ENCODE data around the gene NDUFAF2. TPM values are rescaled to one million over a fixed set of nuclear protein-coding genes. Genes with fewer than 3 reads are reported as not detected.
A peak's percentile ranks its signal among the peaks of the same experiment; 100 is the strongest.
"Not testable (repeated sequence)": the region's sequence is repeated elsewhere in the genome, so short reads cannot be mapped to it uniquely, and the experiment has no call there.

NDUFAF2 gene
- total RNA-seq, 2 donors from 2014 or later, result 18.4 to 30.5 TPM

DNA sequence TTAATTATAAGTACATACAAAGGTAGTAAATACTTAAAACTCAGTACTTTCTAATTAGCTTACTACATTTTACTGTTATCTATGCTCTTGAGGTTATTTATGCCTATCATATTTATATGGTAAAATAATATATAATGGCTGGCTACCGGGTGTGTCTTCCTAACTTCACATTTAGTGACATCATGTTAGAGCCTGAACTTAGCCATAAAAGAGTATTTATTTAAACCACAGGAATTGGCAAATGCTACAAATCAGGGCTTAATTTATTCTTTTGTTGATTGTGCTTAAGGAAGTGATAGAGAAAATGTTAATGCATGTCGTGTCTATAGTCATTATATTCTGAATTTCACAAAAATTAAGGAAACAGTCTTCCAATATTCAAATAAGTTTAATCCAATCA is 73.1 kb downstream of the NDUFAF2 start:
- DNase-seq (ENCODE audit: low spot score in 2 of 2) (no peak), ATAC-seq (no peak)
- no peak overlapping the region for H3K27ac Mint-ChIP-seq

DNA sequence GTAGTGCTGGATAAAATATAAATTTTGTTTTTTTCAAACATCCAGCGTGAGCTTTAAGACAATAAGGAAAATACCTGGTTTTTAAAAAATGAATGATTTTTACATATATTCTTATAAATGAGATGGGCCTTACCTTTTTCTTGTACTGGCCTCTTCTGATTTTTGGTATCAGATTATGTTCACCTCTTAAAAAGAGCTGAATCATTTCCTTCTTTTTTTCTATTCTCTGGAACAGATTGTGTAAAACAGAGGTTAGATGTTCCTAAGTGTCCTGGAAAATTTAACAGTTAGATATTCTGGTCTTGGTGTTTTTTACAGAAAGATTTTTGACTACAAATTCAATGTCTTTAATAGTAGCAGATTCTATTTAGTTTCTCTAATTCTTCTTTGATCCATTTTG is 74.6 kb downstream of the NDUFAF2 start:
- no peak for DNase-seq (ENCODE audit: low spot score in 2 of 2)
- no peak overlapping the region for H3K27ac Mint-ChIP-seq
- peaks cover 0 to 7% of the 10 kb centered on the region in 2 donors for H3K36me3 Mint-ChIP-seq
- H3K9me3 Mint-ChIP-seq, result peaks cover 5% of the 10 kb centered on the region in 2 donors
- ATAC-seq, result no peak

More for the DNA sequence above, 73.1 kb downstream of the NDUFAF2 start:
- peaks cover 0 to 7% of the 10 kb centered on the region in 2 donors for H3K36me3 Mint-ChIP-seq
- H3K9me3 Mint-ChIP-seq, result peaks cover 5% of the 10 kb centered on the region in 2 donors

DNA sequence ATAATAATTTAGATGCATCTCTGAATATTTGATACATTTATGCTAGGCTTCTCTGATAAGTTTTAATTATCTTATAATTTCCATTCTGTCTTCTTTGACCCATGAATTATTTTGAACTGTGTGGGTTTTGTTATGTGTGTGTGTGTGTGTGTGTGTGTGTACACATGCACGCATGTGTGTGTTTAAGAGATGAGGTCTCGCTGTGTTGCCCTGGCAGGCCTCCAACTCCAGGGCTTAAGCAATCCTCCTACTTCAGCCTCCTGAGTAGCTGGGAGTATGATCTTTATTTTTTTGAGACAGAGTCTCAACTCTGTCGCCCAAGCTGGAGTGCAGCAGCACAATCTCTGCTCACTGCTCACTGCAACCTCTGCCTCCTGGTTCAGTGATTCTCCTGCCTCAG is 75.4 kb downstream of the NDUFAF2 start:
- H3K9me3 Mint-ChIP-seq, result peaks cover 5% of the 10 kb centered on the region in 2 donors
- DNase-seq (ENCODE audit: low spot score in 2 of 2) (no peak), ATAC-seq (no peak)
- peaks cover 0 to 7% of the 10 kb centered on the region in 2 donors for H3K36me3 Mint-ChIP-seq
- no peak overlapping the region for H3K27ac Mint-ChIP-seq

DNA sequence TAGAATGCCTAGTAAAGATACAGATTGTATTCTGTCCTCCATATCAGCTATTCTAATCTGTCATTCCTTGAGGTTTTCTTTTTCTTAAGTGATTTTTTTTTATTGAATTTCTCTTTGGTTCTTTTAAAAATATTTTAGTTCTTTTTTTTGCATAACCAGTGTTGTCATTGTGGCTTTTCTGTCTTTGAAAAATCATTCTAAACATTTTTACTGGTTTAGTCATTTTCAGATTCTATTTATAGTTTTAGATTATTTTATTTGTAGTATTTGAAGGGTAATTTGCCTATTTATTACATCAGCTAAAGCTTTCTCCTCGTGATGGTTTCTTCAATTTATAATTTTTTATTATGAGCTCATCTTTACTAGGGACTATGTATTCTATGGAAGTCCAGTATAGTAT is 78.1 kb downstream of the NDUFAF2 start:
- peaks cover 5% of the 10 kb centered on the region in 2 donors for H3K9me3 Mint-ChIP-seq
- ATAC-seq (no peak), DNase-seq (ENCODE audit: low spot score in 2 of 2) (no peak)
- H3K27ac Mint-ChIP-seq, result no peak overlapping the region
- H3K36me3 Mint-ChIP-seq, result peaks cover 0 to 7% of the 10 kb centered on the region in 2 donors

DNA sequence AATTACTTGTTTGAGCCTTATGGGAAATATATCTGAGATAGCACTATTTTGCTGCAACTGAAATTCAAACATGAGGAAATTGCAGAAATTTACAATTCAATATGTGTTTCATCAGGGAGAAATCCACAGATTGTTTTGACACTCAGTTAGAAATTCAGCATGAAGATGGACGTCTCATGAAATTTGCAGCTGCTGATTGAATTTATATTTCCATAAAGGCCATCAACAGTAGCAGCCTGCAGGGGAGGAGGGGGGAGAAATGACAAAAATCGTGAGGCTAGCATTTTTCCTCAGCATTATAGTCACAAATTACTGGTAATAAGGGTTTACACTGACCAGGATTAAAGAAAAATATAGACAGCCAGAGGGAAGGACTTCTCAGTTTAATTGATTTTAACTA is 81.0 kb downstream of the NDUFAF2 start:
- H3K27ac Mint-ChIP-seq, result no peak overlapping the region
- no peak for ATAC-seq
- peaks cover 0 to 7% of the 10 kb centered on the region in 2 donors for H3K36me3 Mint-ChIP-seq
- H3K9me3 Mint-ChIP-seq, result peaks cover 5% of the 10 kb centered on the region in 2 donors
- DNase-seq (ENCODE audit: low spot score in 2 of 2), result no peak

DNA sequence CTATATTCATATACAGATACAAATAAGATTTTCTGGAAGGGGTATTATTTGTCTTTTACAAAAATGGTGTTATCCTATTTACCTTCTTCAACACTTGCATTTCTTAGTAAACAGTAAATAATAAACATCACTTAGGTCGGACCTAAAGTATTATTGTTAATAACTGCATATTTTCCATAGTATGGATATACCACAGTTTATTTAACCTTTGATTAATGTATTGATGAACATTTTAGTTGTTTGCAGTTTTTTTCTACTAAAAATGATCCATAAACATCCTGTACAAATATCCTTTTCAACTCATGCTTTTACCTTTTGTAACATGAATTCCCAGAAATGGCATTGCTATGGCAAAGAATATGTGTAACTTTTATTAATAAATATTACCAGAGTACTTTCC is 83.4 kb downstream of the NDUFAF2 start:
- no peak overlapping the region for H3K27ac Mint-ChIP-seq
- ATAC-seq, result no peak
- no peak for DNase-seq (ENCODE audit: low spot score in 2 of 2)
- no peaks in the 10 kb centered on the region for H3K36me3 Mint-ChIP-seq
- peaks cover 3 to 4% of the 10 kb centered on the region in 2 donors for H3K9me3 Mint-ChIP-seq

DNA sequence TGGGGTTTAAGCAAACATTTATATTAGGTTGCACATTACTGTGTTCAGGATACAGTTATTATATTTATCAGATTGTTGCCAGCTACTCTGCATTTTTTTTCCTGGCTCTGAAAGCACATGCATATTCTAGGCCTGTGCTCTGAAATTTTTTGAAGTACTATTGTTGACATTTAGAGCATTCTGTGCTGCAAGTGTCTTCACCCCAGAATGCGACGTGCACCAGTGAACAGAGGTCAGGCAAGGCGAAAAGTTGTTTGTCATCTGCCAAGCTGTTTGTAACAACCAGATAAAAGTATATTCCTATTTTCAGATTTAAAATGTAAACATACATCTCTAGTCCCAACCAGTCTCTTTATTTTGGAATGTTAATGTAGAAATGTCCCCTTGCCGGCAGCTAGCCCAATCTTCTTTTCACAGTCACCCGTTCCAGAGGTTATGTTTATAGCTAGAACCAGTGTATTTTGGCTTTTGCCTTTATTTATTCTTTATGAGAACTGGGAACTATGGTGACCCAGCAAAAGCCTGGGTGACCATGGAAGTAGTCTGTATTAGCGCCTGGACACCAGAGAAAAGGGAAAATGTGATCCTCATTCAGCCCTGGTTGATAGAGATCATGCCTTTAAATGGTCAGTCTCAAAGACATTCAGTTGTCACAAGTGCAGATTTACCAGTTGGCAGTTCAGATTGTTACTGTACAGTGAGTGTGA is 84.6 kb downstream of the NDUFAF2 start:
- ATAC-seq, result no peak
- Mint-ChIP-seq H3K9me3 (peaks cover 3 to 4% of the 10 kb centered on the region in 2 donors), H3K36me3 (no peaks in the 10 kb centered on the region)

DNA sequence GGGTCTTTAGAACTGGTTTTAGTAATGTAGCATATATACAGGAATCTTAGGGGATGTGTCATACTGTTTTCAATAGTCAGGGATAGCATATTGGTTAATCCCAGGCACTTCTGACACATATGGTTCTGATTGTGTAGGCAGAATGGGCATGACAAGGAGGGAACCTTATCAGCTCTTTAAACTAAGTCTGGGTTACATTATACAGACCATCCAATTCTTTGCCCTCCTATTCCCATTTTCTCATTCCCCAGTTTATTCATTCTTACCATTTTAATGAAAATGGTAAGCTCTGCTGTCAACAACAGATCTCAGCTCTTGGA is 85.1 kb downstream of the NDUFAF2 start:
- Mint-ChIP-seq H3K36me3 (no peaks in the 10 kb centered on the region), H3K27ac (no peak overlapping the region), H3K9me3 (peaks cover 3 to 4% of the 10 kb centered on the region in 2 donors)
- ATAC-seq (no peak), DNase-seq (ENCODE audit: low spot score in 2 of 2) (no peak)

More for the DNA sequence above, 84.6 kb downstream of the NDUFAF2 start:
- H3K27ac Mint-ChIP-seq, result no peak overlapping the region
- no peak for DNase-seq (ENCODE audit: low spot score in 2 of 2)

DNA sequence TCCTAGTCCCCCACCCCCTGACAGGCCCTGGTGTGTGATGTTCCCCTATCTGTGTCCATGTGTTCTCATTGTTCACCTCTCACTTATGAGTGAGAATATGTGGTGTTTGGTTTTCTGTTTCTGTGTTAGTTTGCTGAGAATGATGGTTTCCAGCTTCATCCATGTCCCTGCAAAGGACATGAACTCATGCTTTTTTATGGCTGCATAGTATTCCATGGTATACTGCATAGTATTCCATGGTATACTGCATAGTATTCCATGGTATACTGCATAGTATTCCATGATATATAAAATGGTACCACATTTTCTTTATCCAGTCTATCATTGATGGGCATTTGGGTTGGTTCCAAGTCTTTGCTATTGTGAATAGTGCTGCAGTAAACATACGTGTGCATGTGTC is 86.3 kb downstream of the NDUFAF2 start:
- not testable (repeated sequence) for ATAC-seq

DNA sequence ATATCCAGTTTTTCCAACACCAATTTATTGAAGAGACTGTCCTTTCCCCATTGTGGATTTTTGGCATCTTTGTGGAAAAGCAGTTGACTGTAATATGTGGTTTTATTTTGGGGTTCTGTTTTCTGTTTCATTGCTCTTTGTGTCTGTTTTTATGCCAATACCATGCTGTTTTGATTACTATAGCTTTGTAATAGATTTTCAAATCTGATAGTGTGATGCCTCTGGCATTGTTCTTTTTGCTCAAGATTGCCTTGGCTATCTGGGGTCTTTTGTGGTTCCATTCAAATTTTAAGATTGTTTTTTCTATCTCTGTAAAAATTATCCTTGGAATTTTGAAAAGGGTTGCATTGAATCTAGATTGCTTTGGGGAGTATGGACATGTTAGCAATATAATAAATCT is 99.5 kb downstream of the NDUFAF2 start:
- no peaks in the 10 kb centered on the region for H3K9me3 Mint-ChIP-seq
- DNase-seq (ENCODE audit: low spot score in 2 of 2), result no peak

More for the DNA sequence above, 86.3 kb downstream of the NDUFAF2 start:
- not testable (repeated sequence) for H3K27ac Mint-ChIP-seq; H3K36me3 Mint-ChIP-seq; DNase-seq (ENCODE audit: low spot score in 2 of 2); H3K9me3 Mint-ChIP-seq

DNA sequence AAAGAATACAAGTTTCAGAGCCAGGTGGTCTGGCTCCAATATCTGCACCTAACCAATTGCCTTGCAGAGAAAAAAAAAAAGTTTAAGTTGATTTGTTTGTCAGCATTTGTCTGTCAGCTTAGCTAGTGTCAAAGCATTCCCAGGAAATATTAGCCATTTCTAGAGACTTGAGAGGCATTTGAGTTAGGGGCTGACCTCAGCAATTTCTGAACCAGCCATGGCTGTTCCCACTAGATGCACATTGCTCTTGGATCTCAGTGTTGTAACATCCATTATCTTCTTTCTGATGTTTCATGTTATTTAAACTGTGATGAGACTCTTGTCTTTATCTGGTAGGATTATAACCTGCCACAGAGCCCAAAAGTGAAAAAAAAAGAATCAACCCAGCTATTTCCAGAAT is 102.3 kb downstream of the NDUFAF2 start:
- Mint-ChIP-seq H3K36me3 (peaks cover 15 to 18% of the 10 kb centered on the region in 2 donors), H3K9me3 (no peaks in the 10 kb centered on the region), H3K27ac (no peak overlapping the region)
- DNase-seq (ENCODE audit: low spot score in 2 of 2) (no peak), ATAC-seq (no peak)

More for the DNA sequence above, 99.5 kb downstream of the NDUFAF2 start:
- H3K27ac Mint-ChIP-seq, result peak overlapping the region in 1 of 2 donors; percentile 40
- no peak for ATAC-seq
- peaks cover 15 to 18% of the 10 kb centered on the region in 2 donors for H3K36me3 Mint-ChIP-seq

DNA sequence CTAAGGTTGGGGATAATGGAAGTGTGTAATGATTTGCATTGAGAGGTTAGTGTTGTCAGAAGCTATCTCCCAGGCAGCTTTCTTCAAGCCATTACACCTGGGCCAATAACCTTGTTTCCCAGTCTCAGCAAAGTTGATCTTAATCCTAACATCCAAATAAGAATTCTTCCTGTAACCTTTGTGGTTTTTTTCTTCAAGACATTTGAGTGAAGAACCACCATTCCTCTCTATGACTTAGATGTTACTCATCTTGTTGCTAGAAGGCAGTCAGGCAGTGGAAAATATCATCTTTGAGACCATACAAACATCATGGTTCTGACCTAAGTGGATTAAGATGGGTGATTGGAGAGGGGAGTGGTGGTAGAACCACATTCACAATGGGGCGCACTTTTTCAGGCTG is 103.5 kb downstream of the NDUFAF2 start:
- peak; percentile 51 to 70 for ATAC-seq
- Mint-ChIP-seq H3K27ac (no peak overlapping the region), H3K9me3 (no peaks in the 10 kb centered on the region), H3K36me3 (peaks cover 15 to 18% of the 10 kb centered on the region in 2 donors)
- no peak for DNase-seq (ENCODE audit: low spot score in 2 of 2)

DNA sequence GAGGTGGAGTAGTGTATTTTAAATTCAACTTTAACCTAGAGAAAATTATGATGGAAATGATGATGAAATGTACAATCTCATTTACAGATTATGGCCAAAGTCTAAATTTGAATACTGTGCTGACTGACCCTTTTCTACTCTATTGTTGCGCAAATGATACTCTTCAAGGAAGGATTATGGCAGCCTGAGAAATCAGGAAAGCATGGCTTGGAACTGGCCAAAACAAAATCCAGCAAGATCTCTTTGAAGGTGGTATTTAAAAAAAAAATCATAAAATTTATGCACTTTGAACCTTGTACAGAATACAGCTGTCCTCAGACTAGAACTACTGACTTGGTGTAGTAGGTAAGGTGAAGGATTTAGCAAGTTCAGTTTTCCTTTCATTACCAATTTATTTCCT is 105.3 kb downstream of the NDUFAF2 start:
- ATAC-seq (no peak), DNase-seq (ENCODE audit: low spot score in 2 of 2) (no peak)
- H3K27ac Mint-ChIP-seq, result no peak overlapping the region
- H3K36me3 Mint-ChIP-seq, result peaks cover 14 to 15% of the 10 kb centered on the region in 2 donors
- H3K9me3 Mint-ChIP-seq, result no peaks in the 10 kb centered on the region

DNA sequence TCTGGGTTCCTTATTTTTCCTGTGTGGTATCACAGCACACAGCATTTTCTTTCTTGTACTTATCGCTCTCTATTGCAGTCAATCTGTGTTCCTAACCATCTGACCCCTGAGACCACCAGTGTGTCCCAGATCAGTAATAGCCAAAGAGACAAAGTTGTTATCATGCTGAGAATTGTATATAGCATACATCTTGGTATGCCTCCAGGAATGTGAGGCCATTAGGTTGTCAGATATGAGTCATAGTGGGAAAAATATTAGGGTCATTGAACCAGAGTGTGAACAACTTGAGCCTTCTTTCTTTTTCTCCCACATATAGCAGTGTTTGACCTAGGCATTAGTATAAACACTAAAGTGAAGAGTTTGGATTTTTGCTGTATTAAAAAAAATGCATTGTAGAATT is 106.3 kb downstream of the NDUFAF2 start:
- H3K27ac Mint-ChIP-seq, result no peak overlapping the region
- ATAC-seq, result no peak
- H3K9me3 Mint-ChIP-seq, result no peaks in the 10 kb centered on the region
- H3K36me3 Mint-ChIP-seq, result peaks cover 6 to 7% of the 10 kb centered on the region in 2 donors
- no peak for DNase-seq (ENCODE audit: low spot score in 2 of 2)

DNA sequence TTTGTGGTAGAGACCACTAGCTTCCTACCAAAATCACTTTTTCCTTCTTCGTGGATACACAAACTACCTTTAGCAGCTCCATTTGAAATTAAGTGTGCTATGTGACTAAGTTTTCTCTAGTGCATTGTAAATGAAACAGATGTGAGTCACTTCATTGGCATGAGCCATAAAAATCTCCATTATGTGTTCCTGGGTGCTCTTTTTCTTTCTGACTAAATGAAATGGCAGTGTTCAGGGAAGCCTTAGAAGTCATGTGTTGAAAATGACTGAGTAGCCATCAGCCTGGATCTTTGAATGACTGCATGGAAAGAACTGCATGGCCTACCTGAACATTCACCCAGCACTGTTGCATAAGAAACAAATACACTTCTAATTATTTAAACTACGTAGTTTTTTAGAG is 107.9 kb downstream of the NDUFAF2 start:
- Mint-ChIP-seq H3K27ac (no peak overlapping the region), H3K36me3 (peaks cover 6% of the 10 kb centered on the region in 2 donors), H3K9me3 (no peaks in the 10 kb centered on the region)
- DNase-seq (ENCODE audit: low spot score in 2 of 2) (no peak), ATAC-seq (peak; percentile 82 to 90)

DNA sequence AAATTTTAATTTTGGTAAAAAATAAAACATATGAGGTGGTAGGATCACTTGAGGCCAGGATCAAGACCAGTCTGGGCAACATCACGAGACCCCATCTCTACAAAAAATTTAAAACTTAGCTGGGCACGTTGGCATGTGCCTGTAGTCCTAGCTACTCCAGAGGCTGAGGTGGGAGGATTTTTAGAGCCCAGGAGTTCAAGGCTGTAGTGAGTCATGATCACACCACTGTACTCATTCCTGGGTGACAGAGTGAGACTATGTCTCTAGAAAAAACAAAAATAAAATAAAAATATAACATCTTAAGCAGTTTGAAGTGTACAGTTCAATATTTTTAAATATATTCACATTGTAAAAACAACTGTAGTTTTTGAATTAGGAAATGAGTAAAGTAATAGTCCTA is 108.9 kb downstream of the NDUFAF2 start:
- no peaks in the 10 kb centered on the region for H3K9me3 Mint-ChIP-seq
- H3K27ac Mint-ChIP-seq, result no peak overlapping the region
- H3K36me3 Mint-ChIP-seq, result peaks cover 0 to under 1% of the 10 kb centered on the region in 2 donors
- ATAC-seq, result no peak
- DNase-seq (ENCODE audit: low spot score in 2 of 2), result no peak

DNA sequence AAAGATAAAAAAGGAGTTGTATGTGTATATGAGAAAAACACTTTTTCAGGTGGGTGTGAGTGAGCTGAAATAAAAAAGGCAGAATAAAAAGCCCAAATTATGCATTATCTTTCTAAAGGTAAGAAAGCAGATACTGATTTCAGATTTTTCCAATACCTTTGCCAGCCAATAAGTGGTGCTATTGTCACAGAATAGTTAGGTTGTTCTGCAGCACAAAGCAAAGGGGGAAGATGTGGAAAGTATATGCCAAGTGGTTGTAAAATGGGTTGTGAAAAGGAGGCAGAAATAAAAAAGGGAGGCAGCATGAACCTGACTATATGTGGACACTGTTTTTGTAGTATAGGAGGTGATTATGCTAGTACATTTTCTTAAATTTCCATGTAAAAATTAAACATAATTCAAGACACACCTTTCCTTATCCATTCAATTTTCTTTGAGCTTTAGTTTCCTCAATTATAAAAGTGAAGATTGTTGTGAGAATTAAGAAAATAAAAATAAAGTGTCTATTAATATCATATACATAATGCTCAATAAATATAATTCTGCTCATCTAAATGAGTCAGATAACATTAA is 110.5 kb downstream of the NDUFAF2 start:
- no peak for DNase-seq (ENCODE audit: low spot score in 2 of 2)
- peak in 1 of 2 donors; percentile 34 for ATAC-seq
- H3K36me3 Mint-ChIP-seq, result no peaks in the 10 kb centered on the region
- H3K9me3 Mint-ChIP-seq, result no peaks in the 10 kb centered on the region
- no peak overlapping the region for H3K27ac Mint-ChIP-seq

DNA sequence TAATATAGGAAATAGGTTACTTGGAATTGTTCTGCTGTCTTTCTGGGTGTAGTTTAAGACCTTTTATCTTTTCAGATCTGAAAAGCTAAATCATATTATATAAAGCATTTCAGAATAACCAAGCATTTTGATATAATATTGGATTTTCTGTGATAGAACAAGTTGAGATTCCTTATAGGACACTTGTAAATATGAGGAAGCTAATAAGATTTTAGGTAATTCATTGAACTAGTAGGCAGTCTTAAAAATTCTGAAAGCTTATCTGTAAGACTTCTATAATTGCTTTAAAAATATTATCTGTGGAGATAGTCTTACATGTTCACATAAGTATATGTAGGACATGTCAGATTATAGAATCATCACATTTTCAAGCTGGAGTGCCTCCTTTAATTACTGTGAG is 114.5 kb downstream of the NDUFAF2 start:
- ATAC-seq, result no peak
- no peak for DNase-seq (ENCODE audit: low spot score in 2 of 2)
- peaks cover 9 to 19% of the 10 kb centered on the region in 2 donors for H3K9me3 Mint-ChIP-seq
- peaks cover 19 to 22% of the 10 kb centered on the region in 2 donors for H3K36me3 Mint-ChIP-seq
- H3K27ac Mint-ChIP-seq, result no peak overlapping the region
